Stimulated activated naive CD4-positive, alpha-beta T cell treated with Interleukin-2 at 50 U/mL for 16 hours (primary cell): Measurements from ENCODE around the gene GRAMD1B.

ENCODE experiments used
- DNase-seq: peaks from one replicate; lab custom pipeline; 2025; lab: John Stamatoyannopoulos, UW

GRAMD1B gene

DNA sequence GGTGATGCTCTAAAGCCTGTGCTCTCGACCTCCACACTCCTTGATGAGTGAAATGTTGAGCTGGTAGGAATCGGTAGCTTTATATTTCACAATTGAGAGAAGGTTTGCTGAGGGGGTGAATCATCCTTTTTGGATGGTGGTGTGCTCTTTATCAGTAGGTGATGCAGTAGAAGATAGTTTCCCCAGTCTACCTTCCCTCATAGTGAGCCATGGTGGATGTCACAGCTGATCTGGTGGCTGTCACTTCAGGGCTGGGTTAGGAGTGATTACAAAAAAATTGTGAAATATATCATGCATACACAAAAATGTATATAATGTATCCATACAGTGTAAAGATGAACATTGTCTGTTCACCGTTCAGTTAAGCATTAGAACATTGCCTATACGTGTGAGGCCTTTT lies 105.3 kb downstream of the GRAMD1B start:
- no peak for DNase-seq

DNA sequence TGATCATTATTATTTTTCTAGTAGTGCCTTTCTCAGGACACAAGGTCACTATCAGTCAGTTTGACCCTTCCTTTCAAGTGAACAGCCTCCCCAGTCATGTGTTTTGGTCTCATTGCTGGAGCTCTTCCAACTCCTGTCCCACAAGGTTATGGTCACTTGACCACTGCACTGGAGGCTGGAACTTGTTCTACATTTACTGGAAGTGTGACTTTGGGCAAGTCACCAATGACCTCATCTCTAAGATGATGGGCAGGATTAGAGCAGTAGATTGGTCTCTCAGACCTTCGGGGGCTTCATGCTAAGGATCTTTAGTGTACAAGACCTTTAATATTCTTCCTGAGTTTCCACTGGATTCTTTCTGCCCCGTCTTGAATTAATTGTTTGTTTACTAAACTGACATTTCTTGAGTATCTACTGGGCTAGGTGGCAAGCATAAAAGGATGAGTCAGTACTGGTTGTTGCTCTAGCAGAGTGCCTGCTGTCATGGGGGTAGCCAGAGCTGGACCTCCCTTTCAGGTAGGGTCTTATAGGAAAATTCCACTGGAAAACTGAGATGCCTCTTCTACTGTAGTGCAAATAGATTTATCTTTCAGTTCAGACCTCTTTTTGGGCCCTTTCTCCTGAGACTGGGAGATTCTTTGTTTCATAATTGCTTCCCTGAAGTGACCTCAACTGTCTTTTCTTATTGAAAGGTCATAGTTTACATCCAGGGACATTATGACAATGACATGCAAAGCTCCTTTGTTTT lies 106.8 kb downstream of the GRAMD1B start:
- no peak for DNase-seq

DNA sequence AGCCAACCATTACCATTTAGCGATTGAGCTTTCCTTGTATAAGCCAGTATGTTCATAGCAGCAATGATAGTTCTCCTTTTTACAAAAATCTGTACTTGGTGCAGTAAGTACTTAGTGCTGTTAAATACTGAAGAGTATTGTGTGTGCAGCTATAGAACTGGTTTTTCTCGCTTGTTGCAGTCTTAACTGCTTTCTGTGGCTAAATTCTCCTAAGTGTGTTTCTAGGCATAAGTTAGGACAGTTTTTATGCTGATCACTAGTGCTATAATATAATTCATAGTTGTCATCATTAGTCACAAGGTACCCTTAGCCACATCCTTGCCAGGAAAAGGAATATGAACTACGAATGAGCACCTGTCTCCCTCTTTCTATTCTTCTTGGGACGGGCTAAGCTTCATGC lies 107.7 kb downstream of the GRAMD1B start:
- DNase-seq, result no peak

DNA sequence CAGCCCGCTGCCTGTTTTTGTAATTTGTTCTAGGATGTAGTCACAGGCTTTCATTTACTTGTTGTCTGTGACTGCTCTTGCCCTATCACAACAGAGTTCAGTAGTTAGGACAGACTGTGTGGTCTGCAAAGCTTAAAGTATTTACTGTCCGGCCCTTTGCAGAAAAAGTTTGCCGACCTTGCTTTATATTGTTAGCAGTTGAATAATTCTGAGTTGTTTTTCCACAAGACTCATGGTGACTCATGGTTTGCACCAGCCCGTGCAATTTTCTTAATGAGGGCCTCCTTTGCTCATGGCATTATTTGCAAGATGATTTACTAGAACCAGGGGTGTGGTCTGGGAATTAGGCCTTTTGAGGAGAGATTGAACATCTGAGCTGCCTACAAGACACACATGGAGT lies 113.7 kb downstream of the GRAMD1B start:
- no peak for DNase-seq

DNA sequence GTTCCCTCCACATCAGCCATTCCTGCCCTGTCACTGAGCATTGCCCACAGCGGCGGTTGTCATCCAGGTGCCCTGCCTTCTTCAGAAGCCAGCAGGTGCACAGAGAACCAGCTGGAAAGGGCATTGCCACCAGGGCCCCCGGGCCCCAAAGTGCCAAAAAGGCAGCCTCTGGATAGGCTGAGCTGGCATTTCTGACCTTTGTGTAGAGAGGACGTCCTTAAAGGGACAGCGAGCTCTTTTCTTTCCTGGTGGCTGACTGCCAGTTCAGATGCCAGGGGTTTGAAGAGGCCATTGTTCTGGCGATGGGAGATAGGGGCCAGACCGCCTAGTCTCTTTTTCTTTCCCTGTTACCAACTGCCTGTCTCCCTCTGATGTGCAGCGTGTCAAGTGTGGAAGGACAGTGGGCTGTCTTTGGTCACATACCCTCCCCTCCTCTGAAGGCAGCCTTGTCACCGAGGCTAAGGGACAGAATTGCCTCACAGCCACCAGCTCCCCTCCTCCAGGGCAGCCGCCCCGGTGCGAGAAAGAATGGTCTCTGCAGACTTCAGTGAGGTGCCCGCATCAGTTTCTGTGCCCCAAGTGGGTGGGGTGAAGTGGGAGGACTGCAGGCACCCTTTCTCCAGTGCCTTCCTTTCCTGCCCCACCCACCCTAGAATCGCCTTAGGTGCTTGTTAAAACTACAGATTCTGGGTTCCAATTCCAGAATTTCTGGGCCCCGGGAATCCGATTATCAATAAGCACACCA lies 114.7 kb downstream of the GRAMD1B start:
- DNase-seq, result no peak

DNA sequence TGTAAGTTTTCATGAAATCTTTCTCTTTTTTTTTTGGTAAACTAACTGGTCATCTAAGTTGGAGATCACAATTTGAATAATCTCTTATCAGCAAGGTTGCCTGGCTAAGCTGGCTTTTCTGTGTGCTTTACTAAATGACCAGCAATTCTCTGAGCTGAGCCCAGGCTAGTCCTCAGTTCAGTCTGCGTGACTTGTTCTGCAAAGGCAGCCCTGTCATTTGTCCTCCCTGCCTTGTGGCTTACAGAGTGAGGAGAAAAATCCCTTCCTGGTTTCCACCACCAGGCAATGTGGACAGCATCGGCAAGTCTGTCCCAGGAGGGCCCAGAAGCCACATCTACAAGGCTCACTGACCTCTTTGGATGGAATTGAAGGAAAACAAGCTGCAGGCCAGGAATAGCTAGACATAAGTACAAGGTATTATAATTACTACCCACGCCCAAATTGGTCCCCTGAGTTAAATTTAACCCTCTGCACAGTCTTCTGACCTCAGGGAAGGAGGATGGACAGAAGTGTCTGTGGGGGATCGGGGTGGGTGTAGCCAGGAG lies 115.7 kb downstream of the GRAMD1B start:
- DNase-seq, result no peak

DNA sequence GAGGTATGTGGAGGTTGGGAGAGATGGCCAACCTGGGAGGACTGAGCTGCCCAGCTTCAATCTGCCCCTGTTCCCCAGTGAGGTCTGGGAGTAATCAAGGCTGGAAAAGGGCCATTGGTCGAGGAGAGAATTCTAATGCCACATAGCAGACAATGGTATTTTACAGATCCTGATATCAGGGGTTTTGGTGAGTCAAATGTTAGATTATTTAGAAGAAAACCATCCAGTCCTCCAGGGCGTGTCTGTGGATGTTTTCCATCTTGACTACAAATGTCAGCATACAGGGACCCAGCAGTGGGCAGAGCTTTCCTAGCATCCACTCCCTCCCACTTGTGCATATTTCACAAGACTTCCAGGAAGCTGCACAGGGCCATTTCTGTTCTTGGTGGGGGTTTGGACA lies 116.4 kb downstream of the GRAMD1B start:
- no peak for DNase-seq

DNA sequence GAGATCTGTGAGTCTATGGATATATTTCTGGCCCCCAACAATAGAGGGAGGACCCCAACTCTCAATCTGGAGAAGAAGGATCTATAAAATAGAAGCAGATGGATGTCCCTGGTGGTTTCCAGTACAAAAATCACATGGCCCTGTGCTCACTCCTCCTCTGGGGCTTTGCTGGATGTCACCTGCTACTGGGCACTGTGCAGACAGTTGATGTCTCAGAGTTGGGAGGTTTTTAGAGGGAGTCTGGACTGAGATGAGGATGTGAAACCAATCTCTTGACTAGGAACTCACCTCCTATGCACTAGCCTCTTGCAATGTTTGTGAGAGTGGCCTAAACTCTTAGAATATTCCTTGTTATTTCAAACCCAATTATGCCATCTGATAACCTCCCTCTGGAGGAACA lies 117.1 kb downstream of the GRAMD1B start:
- DNase-seq, result no peak

DNA sequence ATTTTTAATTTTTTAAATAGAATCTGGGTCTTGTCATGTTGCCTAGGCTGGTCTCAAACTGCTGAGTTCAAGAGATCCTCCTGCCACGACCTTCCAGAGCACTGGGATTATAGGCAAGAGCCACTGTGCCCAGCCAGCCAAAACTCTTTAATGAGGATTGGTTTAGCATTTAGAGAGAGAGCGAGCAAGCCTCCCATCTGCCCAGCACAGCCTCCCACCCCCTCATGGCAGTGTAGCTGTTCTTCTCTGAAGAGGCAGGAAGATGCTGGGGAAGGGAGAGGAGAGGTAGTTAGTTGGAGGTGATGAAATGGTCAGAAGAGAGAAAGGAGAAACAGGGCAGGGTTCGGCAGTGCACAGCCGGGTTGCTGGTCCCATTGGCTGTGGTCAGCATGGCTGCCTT lies 118.7 kb downstream of the GRAMD1B start:
- DNase-seq, result no peak

DNA sequence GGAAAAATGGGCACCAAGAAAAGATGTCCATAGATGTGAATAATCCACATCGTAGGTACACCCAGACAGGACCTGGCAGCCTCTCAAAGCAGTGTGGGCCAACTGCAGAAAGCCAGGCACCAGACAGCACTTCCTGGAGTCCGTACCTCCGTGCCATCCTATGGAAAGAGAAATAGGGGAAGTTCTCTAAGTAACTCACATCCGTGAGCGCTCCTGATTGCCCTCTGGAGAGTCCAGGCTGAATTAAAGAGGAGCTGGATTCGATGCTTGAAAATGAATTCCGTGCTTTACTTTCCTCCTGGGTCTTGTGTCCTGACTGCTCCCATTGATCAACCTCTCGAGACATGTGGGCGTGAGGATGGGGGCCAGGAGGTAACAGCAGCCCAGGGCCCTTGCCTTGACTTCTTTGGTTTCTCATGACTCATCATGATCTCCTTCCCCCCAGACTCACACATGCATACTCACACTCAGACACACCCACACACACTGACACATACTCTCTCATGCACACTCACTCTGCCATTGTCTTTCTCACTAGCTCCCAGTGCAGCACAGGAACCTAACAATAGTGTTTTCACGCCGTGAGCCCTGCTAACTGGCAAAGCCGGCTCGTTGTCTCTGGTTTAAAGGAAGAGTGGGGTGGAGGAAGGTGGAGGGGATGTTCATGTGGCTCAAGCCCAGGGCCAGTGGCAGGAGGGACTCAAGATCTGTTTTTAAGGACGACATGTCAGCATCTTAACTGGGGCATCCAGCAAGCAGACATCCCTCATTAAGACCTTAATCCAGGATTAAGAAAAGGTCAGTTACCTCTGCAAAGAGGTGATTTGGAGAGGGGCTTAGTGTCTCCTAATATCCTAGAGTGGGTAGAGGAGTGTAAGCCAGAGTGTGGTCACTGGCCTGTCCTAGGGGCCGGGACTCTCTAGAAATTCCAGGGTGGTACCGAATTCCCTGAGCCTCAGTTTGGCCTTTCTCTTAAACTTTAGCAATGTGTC lies 120.2 kb downstream of the GRAMD1B start:
- no peak for DNase-seq

DNA sequence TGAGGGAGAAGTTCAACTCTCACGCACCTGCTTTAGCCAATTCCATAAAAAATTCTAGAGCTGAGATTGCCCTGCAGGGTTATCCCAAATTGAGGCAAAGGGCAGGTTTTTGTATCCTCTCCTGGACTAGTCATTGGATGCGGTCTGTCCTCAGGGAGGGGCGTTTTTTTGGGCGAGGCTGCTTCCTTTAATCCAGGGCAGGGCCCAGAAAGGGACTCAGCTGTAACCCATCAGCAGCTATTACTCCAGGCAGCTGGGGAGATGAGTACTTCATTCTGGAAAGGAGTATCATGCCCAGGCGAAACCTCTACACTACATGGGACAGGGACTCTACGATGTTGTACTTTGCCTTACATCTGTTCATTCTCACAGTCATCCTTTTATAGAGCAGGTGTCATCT lies 121.0 kb downstream of the GRAMD1B start:
- no peak for DNase-seq

DNA sequence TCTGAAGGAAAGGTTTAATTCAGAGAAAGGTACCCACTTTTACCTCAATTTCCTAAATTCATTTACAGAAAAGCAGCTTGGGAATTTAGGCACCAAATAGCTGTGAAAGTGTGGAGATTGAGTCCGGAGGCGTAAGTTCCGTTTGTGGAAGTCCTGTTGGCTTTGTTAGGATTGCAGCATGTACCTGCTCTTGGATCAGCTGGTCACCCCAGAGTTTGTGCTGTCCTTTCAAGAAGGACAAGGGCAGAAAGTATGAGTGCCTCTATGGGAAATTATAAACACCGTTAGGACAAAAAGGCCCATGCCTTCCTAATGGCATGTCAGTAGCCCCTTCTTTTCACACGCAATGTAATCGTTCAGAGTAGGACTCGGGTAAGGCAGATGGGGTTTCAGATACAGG lies 126.6 kb downstream of the GRAMD1B start:
- no peak for DNase-seq

DNA sequence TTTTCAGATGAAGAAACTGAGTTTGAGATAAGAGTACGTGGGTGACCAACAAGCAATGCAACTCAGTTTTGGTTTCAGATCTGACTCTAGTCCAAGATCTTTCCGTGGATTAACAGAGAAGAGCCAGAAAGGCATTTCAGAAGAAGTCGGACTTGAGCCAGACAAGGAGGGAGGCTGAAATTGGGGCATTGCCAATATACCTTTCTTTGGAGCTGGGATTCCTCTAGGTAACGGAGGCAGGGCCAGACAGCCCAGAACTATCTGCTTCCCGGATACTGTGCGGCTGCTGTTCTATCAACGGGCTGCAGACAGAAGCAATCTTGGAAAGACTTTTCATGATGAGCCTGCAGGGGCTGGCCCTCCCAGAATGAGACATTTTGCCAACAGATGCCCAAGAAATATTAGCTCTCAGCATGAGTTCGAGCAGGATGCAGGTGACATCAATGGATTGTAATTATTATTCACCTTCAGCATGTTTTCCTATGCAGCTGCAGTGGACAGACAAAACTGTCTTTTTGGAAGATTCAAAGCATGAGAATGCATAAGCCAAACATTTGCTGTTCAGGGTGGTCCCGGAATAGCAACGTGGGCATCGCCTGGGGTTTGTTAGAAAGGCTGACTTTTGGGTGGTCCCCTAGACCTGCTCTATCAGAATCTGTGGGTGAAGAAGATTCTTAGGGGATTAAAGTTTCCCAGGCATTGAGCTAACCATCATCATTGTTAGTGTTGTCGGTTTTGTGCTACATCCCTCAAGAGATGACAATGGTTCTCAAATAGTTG lies 128.7 kb downstream of the GRAMD1B start:
- no peak for DNase-seq

DNA sequence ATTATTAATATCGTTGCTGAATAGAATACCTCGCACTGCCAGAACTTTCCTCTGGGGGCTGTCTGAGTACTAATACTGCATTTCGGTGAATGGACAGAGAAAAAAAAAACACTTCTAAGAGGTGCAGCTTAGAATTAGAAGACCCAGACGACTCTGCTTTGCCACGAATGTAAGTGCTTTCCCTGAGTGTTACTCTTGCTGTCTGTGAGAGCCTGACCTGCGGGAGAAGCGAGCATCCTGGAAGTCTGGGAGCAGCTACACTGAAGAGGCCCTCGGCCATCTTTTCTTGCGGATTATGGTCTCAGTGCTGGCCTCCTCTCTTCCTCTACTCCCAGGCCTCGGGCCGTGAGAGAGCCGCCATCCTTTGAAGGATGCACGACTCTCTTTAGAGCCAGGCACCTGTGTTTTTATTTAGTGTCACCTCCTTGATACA lies 129.5 kb downstream of the GRAMD1B start:
- no peak for DNase-seq

DNA sequence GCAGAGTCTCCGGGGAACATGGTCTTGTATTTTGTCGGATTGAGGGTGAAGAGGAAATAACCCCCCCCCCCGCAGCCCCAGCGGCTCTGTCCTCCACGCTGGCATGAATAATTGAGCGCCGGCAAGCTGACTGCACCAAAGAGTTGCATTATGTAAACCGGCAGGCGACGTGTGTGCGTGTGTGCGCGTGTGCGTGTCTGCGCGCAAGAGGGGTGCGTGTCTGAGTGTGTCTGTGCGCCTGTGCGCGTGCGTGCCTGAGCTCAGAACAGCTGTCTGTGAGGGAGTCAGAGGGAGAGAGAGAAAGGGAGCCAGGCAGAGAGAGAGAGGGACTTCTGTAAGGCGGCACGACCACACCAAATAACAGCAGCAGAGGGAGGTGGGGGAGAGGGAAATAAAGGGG lies 129.9 kb downstream of the GRAMD1B start:
- DNase-seq, result no peak

DNA sequence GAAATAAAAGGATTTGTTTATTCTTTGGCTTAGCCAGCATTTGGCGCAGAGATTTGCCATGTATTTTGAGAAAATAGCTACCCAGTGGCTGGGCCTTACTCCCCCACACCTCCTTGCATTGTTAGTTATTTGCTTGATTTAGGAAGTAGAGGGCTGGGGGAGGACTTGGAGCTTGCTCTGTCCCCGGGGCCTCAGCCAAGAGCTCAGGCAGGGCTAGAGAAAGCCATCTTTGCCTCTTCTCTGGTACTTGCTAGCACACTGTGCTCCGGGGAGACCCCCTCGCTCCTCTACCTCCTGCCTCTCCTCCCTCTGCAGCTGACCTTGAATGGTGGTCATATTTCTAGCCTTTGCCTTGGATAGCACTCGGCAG lies 131.3 kb downstream of the GRAMD1B start:
- no peak for DNase-seq

DNA sequence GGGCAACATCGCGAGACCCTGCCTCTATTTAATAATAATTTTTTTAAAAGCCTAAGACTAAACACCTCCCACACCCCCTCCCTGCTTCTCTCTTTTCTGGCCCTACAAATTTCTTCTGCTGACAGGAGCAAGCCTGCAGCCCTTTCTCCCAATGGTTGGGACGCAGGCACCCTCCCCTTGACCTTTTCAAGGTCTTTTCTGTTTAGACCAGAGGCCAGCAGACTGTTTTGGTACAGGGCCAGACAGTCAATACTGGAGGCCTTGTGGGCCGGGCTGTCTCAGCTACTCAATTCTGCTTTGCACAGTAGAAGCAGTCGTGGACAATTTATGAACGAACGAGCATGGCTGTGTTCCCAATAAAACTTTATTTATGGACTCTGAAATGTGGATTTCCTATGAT lies 132.1 kb downstream of the GRAMD1B start:
- no peak for DNase-seq

DNA sequence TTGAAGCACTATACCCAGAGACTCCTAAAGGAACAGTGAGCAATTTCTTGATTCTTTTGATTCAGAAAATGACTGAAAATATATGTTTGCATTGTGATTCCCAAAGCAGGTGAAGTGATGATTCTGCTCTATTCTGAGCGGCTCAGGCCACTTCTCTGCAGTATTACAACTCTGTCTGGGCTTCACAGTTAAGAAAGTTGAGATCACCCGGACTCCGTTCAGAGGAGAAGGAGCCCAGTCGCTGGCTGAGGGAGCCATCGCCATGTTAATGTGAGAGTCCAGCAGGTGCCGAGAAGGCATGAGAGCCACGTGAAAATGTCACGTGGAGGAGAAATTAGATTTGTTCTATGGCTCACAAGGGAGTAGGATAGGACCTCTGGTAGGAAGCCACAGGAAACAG lies 132.8 kb downstream of the GRAMD1B start:
- DNase-seq, result no peak

DNA sequence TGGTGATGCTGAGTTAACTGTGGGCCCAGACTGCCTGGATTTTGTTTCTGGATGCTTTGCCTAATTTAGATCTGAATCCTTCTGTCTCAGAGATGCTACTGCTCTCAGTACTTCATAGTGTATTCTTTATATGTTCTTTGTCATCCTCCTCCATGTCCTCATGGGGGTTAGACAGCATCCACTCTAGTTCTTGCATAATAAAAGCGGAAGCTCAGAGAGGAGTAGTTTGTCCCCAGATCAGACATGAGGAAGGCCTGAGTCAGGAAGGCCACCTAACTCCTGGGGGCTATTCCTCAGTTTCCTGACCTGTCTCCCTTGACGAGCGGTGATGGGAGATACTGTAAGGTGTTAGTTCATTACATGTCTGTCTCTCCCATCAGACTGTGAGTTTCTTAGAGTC lies 134.2 kb downstream of the GRAMD1B start:
- DNase-seq, result no peak

DNA sequence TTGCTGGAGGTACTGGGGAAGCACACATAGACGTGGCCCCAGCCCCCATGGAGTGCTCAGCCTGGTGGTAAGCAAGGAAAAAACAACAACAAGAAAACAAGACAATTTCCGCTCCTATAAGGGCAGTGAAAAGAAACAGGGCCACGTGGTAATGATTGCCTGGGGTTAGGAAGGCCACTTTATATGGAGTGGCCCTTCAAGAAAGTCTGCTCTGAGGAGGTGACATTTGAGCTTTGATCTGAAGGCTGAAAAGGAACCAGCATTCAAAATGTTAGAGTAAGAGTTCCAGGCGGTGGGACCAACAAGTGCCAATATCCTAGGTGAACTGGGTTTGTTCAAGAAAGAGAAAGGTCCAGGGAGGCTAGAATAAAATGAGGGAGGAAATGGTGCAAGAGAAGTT lies 136.8 kb downstream of the GRAMD1B start:
- no peak for DNase-seq

DNA sequence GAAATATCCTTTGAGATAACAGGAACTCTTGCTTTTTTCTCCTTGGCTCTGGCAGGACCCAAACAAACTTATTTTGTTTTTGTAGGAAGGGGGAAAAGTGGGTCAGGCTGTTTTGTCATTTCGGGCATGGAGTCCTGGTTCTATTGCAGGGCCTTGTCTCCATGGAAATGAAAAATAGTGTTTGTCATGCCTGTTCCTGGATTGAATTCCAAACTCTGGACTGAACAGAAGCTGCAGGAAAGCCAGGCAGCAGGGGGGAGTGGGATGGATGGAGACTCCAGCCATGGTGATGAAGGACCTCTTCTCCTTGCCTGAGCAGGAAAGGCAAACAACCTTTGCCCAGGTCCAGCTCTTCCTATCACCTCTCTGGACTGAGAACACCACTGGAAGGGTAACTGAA lies 137.4 kb downstream of the GRAMD1B start:
- DNase-seq, result no peak
